Activated CD4-positive, alpha-beta T cell treated with anti-CD3 and anti-CD28 coated beads, Interleukin-2, Interleukin-6, amounts not matched to agents 100 ng/mL and 50 ng/mL, durations not matched to agents 16 hours and 8 hours (primary cell): Measurements from ENCODE around the gene DDX31.
"Not testable (repeated sequence)": the region's sequence is repeated elsewhere in the genome, so short reads cannot be mapped to it uniquely, and the experiment has no call there.

Experiments
- DNase-seq: peaks from one replicate; pipeline ENCODE4 v3.0.0-alpha.2; 2020

The DDX31 gene

GRCh38 chr9:132575811-132576210 is 94.0 kb downstream of the DDX31 start:
- no peak for DNase-seq

DNA sequence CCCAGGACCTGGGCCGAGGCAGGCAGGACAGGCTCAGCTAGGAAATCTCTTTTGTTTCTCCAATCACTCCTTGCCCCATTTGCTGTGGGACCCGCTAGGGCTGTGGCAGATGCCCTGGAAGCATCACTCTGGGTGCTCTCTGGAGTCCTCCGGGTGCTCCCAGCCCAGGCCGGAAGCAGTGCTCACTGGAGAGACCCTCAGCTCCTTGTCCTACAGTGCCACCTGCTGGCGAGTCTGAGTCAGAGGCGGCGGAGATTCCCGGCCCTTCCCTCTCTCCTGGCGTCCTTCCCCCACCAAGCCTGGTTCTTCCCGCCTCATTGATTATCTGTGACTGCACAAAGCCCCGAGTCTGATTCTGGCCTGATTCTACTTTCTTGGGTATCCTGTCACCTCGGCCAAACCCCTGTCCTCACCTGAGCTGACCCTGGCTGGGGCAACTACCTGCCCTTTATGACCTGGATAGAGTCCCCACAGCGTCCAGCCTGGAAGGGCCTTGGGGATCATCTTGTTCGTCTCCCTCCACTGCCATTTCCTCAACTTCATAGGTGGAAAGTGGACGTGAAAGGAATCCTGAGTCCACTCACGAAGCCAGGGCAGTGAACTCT is 94.7 kb downstream of the DDX31 start:
- peak; percentile 62 for DNase-seq

DNA sequence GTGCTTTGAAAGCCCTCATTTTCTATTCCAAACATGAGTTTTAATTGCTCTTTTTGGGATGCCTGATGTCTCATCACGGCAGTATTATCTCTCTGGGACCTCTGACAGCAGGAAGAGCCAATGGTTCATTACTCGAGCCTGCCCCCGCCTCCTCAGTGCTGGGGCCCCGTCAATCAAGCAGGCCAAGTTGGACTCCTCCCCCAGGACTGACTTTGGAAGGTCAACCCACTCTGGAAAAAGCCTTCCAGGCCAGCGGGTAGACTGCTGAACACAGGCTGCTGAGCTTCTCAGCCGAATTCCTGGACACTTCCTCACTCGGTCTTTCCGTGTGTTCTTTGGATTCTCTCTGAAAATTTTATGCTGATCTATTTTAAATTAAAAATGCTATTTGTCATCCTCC is 96.9 kb downstream of the DDX31 start:
- no peak for DNase-seq

DNA sequence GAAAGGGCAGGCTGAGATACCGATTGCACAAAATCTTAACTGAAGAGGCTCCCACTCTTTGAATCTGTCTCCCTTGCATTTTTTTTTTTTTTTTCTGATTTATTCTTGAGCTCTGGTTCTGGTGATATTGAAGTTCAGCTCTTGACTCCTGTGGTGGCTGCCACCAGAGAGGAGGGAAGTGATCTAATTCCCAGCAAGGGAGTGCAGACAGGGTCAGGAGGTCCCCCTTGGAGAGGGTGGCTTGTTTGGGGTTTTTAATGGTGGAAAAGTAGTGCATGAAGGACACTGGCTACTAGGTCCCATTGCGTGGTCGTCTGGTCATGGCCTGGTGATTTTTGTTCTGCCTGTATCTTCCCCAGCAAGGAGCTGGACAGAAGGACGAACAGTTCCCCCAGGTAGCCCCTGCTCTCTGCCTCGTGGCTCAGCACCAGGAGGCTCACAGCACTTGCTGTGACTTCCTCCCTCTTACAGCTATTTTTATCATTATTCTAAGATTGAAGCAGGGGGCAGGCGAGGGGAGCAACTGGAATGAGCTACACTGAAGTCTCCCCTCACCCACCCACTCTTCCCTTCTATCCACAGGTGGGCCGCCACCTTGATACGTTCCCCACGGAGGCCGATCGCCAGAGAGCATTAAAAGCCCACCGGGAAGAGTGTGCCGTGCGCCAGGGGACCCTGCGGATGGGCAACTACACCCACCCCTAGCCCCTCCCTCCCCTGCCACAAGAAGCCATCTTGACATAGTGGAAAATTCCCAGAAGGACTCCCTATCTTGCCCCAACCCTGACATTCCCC is 97.8 kb downstream of the DDX31 start:
- DNase-seq, result no peak

GRCh38 chr9:132568787-132569186 is 101.0 kb downstream of the DDX31 start:
- DNase-seq, result not testable (repeated sequence)

DNA sequence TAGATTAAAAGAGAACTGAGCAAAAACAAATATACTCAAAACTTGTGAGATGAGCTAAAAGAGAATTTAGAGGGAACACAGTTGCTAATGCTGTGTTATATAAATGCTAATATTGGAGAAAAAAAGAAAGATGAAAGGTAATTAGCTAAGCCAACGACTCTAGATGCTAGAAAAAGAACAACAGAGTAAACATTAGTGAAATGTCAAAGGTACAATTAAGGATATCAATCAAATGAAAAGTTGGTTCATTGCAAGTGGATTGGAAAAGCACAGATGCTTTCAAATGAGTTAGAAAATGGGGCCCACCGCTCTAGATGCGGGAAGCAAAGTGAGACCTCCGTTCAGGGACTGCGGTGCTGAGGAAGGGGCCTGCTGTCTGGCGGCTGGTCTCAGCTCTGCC is 105.3 kb downstream of the DDX31 start:
- DNase-seq, result no peak

DNA sequence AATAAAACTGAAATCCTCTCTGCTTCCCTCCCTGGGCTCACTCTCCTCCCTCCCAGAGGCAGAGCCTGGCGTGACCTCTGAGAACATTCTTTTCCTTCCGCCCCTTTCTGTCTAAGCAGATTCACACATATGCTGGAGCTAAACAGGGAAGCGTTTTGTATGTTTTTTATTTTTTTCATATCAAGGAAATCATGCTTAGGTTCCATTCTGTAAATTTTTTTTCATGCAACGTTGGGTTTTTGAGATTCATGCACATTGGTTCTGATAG is 107.5 kb downstream of the DDX31 start:
- no peak for DNase-seq

GRCh38 chr9:132560616-132561202 is 109.1 kb downstream of the DDX31 start:
- DNase-seq, result no peak

- DNase-seq, result no peak
Observed at GRCh38 chr9:132559711-132560110, 110.1 kb downstream of the DDX31 start.

DNA sequence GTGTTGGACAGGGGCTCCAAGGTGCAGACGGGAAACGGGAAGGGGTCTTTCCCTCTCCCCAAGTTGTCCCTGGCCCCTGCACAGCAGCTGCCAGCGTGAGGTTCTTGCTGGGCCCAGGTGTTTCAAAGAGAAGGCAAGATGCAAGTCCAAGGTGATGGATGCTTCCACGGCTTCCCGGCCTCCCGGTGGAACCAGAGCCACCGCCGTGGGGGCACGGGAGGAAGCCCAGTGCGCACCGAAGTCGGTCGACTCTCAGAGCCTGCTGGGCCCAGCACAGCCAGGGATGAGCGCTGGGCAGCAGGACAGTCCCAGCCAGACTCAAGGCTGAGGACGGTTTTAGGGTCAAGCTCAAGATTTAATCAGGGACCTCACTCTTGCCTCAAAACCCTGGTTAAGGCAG is 112.6 kb downstream of the DDX31 start:
- DNase-seq, result no peak

GRCh38 chr9:132556714-132557113 is 113.1 kb downstream of the DDX31 start:
- DNase-seq, result no peak

DNA sequence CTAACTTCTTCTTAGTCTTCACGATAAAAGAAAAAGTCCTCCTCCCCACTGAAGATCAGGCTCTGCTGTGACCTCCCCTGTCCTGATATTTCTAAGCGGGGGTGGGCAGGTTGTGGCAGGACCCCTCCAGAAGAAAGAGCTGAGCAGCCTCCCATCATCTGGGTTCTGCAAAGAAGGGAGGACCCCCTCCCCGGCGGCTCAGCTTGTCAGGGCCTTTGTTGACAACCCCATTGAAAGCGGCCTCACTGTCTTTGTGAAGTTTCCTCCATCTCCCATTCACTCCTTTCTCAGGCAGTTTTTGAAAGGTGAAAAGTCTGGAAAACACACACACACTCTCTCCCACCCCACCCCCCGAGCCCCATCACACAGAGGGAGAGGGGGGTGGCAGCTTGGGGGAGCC is 113.5 kb downstream of the DDX31 start:
- DNase-seq, result no peak

DNA sequence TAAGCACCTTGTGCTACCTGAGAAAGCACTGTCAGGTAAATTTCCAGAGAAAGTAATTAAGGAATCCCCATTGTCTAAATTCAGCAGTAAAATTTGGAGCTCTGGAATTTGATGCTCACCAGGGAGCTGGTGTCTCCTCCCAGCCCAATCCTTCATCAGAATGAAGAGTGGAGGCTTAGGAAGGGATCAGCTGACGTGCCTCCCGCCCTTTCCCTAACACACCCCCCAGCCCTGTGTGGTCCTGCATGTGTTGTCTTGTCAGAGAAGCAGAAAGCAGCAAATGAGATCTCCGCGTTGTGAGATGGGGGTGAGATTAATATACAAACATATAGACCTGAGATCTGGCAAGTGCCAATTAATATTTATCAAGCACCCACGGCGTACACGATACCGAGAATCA is 114.3 kb downstream of the DDX31 start:
- DNase-seq, result no peak

- DNase-seq, result no peak
Observed at GRCh38 chr9:132554755-132555154, 115.0 kb downstream of the DDX31 start.

DNA sequence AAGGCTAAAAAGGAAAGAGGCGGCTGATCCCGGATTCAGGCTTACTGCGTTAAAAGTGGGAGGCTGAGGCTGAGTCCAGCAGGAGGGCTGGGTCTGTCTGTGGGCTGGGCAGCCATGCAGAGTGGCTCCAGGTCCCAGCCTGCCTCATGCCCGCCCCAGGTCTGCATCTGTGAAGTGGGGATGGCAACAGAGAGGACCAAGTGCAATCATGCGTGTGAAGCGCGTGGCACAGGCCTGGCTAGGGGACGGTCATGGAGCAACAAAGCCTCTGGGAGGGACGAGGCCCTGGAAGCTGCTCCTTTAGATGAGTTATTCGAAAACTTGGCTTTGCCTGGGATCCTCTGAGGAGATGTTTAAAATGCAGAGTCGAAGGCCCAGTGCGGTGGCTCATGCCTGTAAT is 117.7 kb downstream of the DDX31 start:
- DNase-seq, result no peak

DNA sequence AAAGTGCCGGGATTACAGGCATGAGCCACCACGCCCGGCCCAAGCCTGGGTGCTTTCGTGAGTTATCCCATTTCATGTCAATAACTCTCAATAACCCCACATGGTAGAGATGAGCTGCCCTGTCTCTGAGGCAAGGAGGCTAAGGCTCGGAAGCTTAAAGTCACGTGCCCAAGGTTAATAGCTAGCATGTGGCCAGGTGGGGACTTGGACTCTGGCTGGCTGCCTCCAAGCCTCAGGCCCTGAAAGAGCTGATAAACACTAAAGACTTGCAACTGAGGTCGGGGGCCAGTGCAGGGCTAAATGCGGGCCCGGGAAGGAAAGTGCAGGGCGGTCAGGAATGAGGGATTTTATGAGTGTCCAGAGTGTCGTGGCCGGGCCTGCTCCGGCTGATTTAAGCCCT is 118.2 kb downstream of the DDX31 start:
- DNase-seq, result no peak

DNA sequence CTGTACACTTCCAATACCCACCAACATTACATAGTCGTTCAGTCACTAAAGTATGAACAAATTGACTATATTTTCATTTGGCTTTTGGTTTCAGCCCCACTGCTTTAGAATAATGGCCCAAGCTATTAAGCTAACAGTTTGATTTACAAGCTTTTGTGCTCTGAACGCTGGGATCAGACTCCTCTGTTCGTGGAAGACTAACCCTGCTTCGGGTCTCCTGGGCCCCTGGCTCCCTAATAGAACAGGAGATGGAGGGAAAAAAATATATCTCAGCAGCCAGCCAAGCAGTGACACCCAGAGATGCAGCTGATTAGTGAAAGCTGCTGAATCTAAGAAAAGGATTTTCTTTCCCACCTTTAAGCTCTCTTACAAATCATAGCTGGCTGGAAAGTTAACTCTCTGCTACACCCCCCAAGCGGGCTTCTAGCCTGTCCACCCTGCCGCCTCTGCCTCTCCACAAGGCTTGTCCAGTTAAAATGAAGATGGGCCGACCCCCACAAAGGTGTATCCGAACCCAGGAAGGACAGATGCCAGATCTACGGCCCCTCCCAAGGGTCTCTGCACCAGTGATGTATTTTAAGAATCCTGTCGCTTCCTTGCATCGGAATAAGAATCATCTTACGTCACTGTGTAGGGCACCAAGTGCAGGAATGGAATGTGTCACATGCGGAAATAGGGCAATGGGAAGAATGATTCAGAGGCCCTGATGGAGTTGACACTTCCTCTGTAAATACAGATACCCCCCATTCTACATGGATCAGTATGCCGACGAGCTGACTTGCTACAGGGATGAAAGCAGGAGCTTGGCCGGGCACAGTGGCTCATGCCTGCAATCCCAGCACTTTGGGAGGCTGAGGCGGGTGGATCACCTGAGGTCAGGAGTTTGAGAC is 120.8 kb downstream of the DDX31 start:
- no peak for DNase-seq

DNA sequence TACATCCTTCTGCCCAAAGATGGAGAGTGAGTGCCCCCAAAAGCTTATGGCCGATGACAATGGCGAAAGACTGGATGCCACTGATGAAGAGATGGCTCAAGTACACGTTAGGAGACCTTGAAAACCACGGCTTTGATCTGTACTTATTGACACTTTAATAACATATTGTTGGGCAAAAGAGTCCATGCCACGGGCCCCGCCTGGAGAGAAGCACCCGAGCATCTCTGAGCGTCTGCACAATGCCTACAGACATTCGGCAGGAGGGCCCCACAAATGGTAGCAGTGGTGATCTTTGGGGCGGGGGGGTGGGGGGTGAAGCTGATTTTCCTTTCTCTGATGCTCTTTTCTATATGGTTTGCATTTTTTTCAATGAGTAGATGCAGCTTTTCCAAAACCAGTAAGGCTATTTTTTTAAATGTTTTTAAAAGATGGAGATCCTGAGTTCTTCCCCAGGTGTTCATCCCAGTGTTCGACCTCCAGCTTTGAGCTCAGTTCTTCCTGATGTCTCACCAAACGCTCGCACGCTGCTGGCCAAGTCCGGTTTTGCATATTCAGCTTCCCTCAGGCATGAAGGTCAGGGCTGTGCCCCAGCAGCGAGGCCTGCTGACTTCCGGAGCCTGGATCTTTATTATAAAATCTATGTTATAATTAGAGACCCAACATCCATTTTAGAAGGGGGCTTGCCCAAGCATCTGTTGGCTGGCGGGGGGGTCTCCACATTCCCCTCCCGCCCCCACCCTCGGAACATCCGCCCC is 121.6 kb downstream of the DDX31 start:
- DNase-seq, result no peak

DNA sequence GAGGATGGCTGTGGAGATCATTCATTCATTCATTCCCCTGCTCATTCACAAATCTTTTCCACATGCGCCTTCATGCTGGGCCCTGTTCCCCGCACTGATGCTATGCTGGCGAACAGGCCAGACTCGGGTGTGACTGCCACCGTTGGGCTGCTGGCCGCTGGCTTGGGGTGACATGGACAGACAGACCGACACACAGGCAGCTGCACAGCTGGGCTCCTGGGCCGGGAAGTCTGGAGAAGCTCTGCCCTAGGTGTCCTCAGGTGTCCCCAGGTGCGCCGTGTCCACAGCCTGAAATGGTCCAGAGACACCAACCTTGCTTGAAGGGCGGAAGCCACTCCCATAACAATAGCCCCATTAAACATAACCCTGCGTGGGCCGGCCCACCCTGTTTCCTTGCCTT is 122.3 kb downstream of the DDX31 start:
- no peak for DNase-seq

- no peak for DNase-seq
Observed at GRCh38 chr9:132547052-132547431, 122.7 kb downstream of the DDX31 start.

DNA sequence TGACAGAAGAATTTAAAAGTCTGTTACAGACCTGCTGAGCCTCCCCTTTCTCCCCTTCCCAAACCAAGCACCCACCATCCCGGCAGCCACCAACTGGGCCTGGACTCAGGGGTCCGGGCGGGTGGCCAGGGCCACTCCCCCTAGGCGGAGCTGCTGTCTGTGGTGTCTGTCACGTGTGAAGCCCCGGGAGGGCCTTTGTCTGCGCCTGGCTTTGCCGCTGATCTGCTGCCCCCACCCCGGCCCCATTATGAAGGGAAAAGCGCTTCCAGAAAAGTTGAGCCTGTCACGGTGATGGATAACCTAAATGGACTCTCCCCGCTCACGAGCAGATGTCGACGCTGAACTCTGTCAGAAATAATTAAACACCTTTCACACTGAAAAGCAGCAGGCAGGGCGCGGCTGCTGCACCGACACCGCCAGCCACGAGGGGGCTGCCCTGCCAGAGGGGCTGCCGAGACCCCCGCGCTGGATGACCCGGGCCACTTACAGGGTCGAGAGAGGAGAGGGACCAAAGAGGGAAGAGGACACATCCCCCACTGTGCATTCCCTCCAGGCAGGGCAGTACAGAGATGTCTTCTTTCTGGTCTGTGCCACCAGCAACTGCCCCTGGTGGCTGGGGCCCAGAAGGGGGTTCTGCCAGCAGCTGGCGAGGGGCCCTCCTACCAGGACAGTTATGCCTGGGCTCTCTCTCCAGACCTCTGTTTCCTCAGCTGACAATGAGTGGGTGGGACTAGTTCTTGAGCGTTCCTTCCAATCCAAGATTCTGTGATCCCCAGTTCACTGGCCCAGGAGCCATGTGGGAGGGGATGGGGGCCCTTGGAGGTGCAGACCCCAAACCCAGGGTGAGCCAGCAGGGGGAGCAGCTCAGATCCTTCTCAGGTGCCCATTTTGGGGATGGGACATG is 123.4 kb downstream of the DDX31 start:
- no peak for DNase-seq

DNA sequence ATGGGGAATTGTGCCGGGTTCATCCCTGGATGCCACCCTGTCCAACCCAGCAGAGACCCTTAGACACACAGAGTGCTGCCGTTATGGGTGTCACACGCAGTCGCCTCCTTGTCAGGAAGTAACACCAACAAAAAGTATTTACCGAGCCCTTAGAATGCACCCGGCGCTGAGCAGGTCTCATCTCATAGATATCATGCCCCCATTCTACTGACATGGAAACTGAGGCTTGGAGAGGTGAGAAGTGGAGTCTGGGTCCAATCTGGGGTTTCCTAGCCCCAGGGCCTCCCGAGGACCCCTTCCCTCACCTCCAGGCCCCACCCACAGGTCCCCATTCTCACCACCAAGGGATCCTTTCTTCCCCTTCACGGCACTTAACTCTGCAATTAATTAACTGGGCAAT is 124.2 kb downstream of the DDX31 start:
- no peak for DNase-seq
